ENCODE data around the gene RNF103.

Gene RNF103

DNA sequence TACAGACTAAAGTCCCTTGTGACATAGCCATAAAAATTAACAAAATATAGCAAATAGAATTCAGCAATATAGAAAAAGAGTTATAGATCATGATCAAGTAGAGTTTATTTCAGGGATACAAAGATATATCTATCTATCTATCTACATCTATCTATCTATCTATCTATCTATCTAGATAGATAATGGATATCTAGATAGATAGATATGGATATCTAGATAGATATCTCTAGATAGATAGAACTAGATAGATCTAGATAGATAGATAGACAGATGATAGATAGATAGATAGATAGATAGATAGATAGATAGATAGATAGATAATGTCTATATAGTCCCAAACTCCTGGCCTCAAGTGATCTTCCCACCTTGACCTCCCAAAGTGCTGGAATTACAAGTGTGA is 43.1 kb downstream of the RNF103 start:
- Mint-ChIP-seq H3K4me1 (ENCODE audit: low read depth in 2 of 2) (peaks cover 5 to 10% of the 10 kb centered on the region in 2 donors), H3K36me3 (ENCODE audit: insufficient read depth) (no peaks in the 10 kb centered on the region), H3K27ac (no peak overlapping the region), H3K27me3 (no peaks in the 10 kb centered on the region), H3K4me3 (no peak overlapping the region), H3K9me3 (no peaks in the 10 kb centered on the region)
- DNase-seq = no peak
- ATAC-seq (replicated peaks) = no peak

GRCh38 chr2:86577817-86578456 is 45.7 kb downstream of the RNF103 start:
- no peaks in the 10 kb centered on the region for H3K36me3 Mint-ChIP-seq (ENCODE audit: insufficient read depth)

GRCh38 chr2:86570059-86570458 is 53.6 kb downstream of the RNF103 start:
- Mint-ChIP-seq H3K9me3 (no peaks in the 10 kb centered on the region), H3K36me3 (ENCODE audit: insufficient read depth) (no peaks in the 10 kb centered on the region), H3K4me1 (ENCODE audit: low read depth in 2 of 2) (no peaks in the 10 kb centered on the region), H3K27me3 (peaks cover 28 to 30% of the 10 kb centered on the region in 2 donors), H3K27ac (no peak overlapping the region), H3K4me3 (no peak overlapping the region)
- ATAC-seq (replicated peaks) (no peak), DNase-seq (no peak)

More at GRCh38 chr2:86577817-86578456, 45.7 kb downstream of the RNF103 start:
- H3K27me3 Mint-ChIP-seq = no peaks in the 10 kb centered on the region
- no peak overlapping the region for H3K27ac Mint-ChIP-seq
- DNase-seq = no peak
- ATAC-seq (replicated peaks) = no peak
- no peaks in the 10 kb centered on the region for H3K9me3 Mint-ChIP-seq
- H3K4me1 Mint-ChIP-seq (ENCODE audit: low read depth in 2 of 2) = no peaks in the 10 kb centered on the region
- no peak overlapping the region for H3K4me3 Mint-ChIP-seq

DNA sequence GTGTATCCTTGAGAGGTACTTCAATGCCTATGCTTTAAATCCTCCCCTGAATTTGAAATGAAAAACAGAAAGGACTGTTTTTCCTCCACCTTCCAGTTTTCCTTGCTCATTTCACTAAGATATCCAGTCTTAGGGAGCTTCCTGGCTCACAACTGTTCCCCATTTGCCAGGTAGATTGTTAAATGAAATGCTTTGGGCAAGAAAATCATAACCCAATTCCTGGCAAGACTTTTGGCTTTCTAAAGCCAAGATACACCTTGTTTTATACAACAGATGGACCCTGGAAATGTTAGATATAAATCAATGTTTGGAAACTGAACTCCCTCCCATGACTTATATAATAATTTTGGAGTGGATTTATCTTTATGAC is 56.9 kb downstream of the RNF103 start:
- no peaks in the 10 kb centered on the region for H3K9me3 Mint-ChIP-seq
- H3K4me3 Mint-ChIP-seq = no peak overlapping the region

GRCh38 chr2:86566158-86566820 is 57.4 kb downstream of the RNF103 start:
- ATAC-seq (replicated peaks) (no peak), DNase-seq (no peak)
- Mint-ChIP-seq H3K36me3 (ENCODE audit: insufficient read depth) (peaks cover 13% of the 10 kb centered on the region), H3K9me3 (no peaks in the 10 kb centered on the region), H3K27me3 (peaks cover 28 to 30% of the 10 kb centered on the region in 2 donors), H3K27ac (no peak overlapping the region), H3K4me3 (no peak overlapping the region), H3K4me1 (ENCODE audit: low read depth in 2 of 2) (peaks cover 15 to 23% of the 10 kb centered on the region in 2 donors)

More for the DNA sequence above, 56.9 kb downstream of the RNF103 start:
- DNase-seq (no peak), ATAC-seq (replicated peaks) (no peak)
- H3K27ac Mint-ChIP-seq = no peak overlapping the region
- peaks cover 28 to 30% of the 10 kb centered on the region in 2 donors for H3K27me3 Mint-ChIP-seq
- H3K36me3 Mint-ChIP-seq (ENCODE audit: insufficient read depth) = peaks cover 13% of the 10 kb centered on the region
- H3K4me1 Mint-ChIP-seq (ENCODE audit: low read depth in 2 of 2) = peaks cover 11 to 18% of the 10 kb centered on the region in 2 donors

GRCh38 chr2:86563650-86564061 is 60.0 kb downstream of the RNF103 start:
- peaks cover 28 to 30% of the 10 kb centered on the region in 2 donors for H3K27me3 Mint-ChIP-seq
- no peaks in the 10 kb centered on the region for H3K9me3 Mint-ChIP-seq
- no peak for ATAC-seq (replicated peaks)
- no peak for DNase-seq
- H3K4me3 Mint-ChIP-seq = peak overlapping the region; percentile 92 to 97
- H3K36me3 Mint-ChIP-seq (ENCODE audit: insufficient read depth) = peaks cover 13% of the 10 kb centered on the region
- peaks cover 22 to 24% of the 10 kb centered on the region in 2 donors for H3K4me1 Mint-ChIP-seq (ENCODE audit: low read depth in 2 of 2)
- H3K27ac Mint-ChIP-seq = peak overlapping the region; percentile 98 to 99

GRCh38 chr2:86562922-86563649 is 60.6 kb downstream of the RNF103 start, which contains the start of gene CHMP3:
Gene CHMP3 (minus strand): TSS chr2:86563443. CDS start chr2:86563348, 95 bp downstream.
- H3K4me3 Mint-ChIP-seq = peak within 1 kb of the TSS; percentile 92 to 97
- DNase-seq (peak; percentile 95), ATAC-seq (replicated peaks) (peak; percentile 84)
- peaks cover 26 to 28% of the 10 kb centered on the region in 2 donors for H3K27me3 Mint-ChIP-seq
- no peaks in the 10 kb centered on the region for H3K9me3 Mint-ChIP-seq
- H3K36me3 Mint-ChIP-seq (ENCODE audit: insufficient read depth) = peaks cover 13% of the 10 kb centered on the region
- H3K27ac Mint-ChIP-seq = peak within 1 kb of the TSS; percentile 98 to 99
- H3K4me1 Mint-ChIP-seq (ENCODE audit: low read depth in 2 of 2) = peaks cover 24 to 27% of the 10 kb centered on the region in 2 donors

DNA sequence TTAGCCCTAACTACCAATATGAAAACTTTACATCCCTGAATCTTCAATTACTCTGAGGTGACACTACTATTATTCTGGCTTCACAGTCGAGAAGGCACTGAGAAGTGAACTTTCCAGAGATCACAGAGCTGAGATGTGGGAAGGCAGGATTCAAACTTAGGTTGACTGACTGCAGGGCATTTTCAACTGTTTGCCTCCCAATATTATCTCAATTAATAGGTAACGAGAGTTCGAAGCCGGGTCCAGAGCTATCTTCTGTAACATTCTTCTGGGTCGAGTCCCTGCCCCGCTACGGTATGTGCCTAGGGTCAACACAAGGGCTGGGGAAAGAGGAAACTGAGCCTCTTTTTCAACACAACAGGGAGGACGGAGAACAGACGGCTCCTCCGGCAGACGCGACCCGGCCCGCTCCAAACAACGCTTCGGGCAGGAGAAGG is 61.2 kb downstream of the RNF103 start:
- ATAC-seq (replicated peaks) (no peak), DNase-seq (no peak)
- peaks cover 20 to 22% of the 10 kb centered on the region in 2 donors for H3K27me3 Mint-ChIP-seq
- H3K36me3 Mint-ChIP-seq (ENCODE audit: insufficient read depth) = peaks cover 13% of the 10 kb centered on the region
- no peaks in the 10 kb centered on the region for H3K9me3 Mint-ChIP-seq
- H3K4me1 Mint-ChIP-seq (ENCODE audit: low read depth in 2 of 2) = peaks cover 24 to 27% of the 10 kb centered on the region in 2 donors
- peak overlapping the region; percentile 92 to 97 for H3K4me3 Mint-ChIP-seq
- H3K27ac Mint-ChIP-seq = peak overlapping the region; percentile 98 to 99

- DNase-seq (no peak), ATAC-seq (replicated peaks) (no peak)
- H3K4me1 Mint-ChIP-seq (ENCODE audit: low read depth in 2 of 2) = peaks cover 25 to 28% of the 10 kb centered on the region in 2 donors
- no peak overlapping the region for H3K27ac Mint-ChIP-seq
- peaks cover 9% of the 10 kb centered on the region for H3K36me3 Mint-ChIP-seq (ENCODE audit: insufficient read depth)
- no peaks in the 10 kb centered on the region for H3K27me3 Mint-ChIP-seq
- H3K9me3 Mint-ChIP-seq = no peaks in the 10 kb centered on the region
- no peak overlapping the region for H3K4me3 Mint-ChIP-seq
Measured at GRCh38 chr2:86557836-86558235, 65.8 kb downstream of the RNF103 start.

GRCh38 chr2:86556508-86556907 is 67.2 kb downstream of the RNF103 start:
- Mint-ChIP-seq H3K36me3 (ENCODE audit: insufficient read depth) (peaks cover 4% of the 10 kb centered on the region), H3K27me3 (no peaks in the 10 kb centered on the region), H3K27ac (no peak overlapping the region), H3K9me3 (no peaks in the 10 kb centered on the region), H3K4me1 (ENCODE audit: low read depth in 2 of 2) (peaks cover 27 to 29% of the 10 kb centered on the region in 2 donors), H3K4me3 (no peak overlapping the region)
- DNase-seq = no peak
- no peak for ATAC-seq (replicated peaks)
